ENCODE results near the gene PCDH9. TPM values are rescaled to one million over a fixed set of nuclear protein-coding genes. Genes with fewer than 3 reads are reported as not detected.

PCDH9 gene
- total RNA-seq, 1 donor from 2014 or later, result 4.2 TPM

GRCh38 chr13:67094952-67095351 lies 135.2 kb downstream of the PCDH9 start:
- no peak for DNase-seq (ENCODE audit: low spot score)

- DNase-seq (ENCODE audit: low spot score), result no peak
Measured at GRCh38 chr13:67094078-67094477, 136.1 kb downstream of the PCDH9 start.

- DNase-seq (ENCODE audit: low spot score), result no peak
Measured at GRCh38 chr13:67091603-67092002, 138.5 kb downstream of the PCDH9 start.

- no peak for DNase-seq (ENCODE audit: low spot score)
Measured at GRCh38 chr13:67090856-67091255, 139.3 kb downstream of the PCDH9 start.

- no peak for DNase-seq (ENCODE audit: low spot score)
Measured at GRCh38 chr13:67087527-67087926, 142.6 kb downstream of the PCDH9 start.

GRCh38 chr13:67086260-67086659 lies 143.9 kb downstream of the PCDH9 start:
- DNase-seq (ENCODE audit: low spot score), result no peak

GRCh38 chr13:67084066-67084465 lies 146.1 kb downstream of the PCDH9 start:
- no peak for DNase-seq (ENCODE audit: low spot score)

- DNase-seq (ENCODE audit: low spot score), result no peak
Measured at GRCh38 chr13:67083519-67083918, 146.6 kb downstream of the PCDH9 start.

- DNase-seq (ENCODE audit: low spot score), result no peak
Measured at GRCh38 chr13:67080351-67080750, 149.8 kb downstream of the PCDH9 start.

- DNase-seq (ENCODE audit: low spot score), result no peak
Measured at GRCh38 chr13:67078062-67078461, 152.1 kb downstream of the PCDH9 start.

GRCh38 chr13:67077132-67077531 lies 153.0 kb downstream of the PCDH9 start:
- no peak for DNase-seq (ENCODE audit: low spot score)

GRCh38 chr13:67076378-67076777 lies 153.8 kb downstream of the PCDH9 start:
- no peak for DNase-seq (ENCODE audit: low spot score)

GRCh38 chr13:67075239-67075638 lies 154.9 kb downstream of the PCDH9 start:
- DNase-seq (ENCODE audit: low spot score), result no peak

- no peak for DNase-seq (ENCODE audit: low spot score)
Measured at GRCh38 chr13:67071918-67072598, 158.1 kb downstream of the PCDH9 start.

GRCh38 chr13:67070306-67070705 lies 159.8 kb downstream of the PCDH9 start:
- no peak for DNase-seq (ENCODE audit: low spot score)

- DNase-seq (ENCODE audit: low spot score), result no peak
Measured at GRCh38 chr13:67069117-67069767, 160.9 kb downstream of the PCDH9 start.

GRCh38 chr13:67064920-67065319 lies 165.2 kb downstream of the PCDH9 start:
- DNase-seq (ENCODE audit: low spot score), result no peak

GRCh38 chr13:67063036-67063435 lies 167.1 kb downstream of the PCDH9 start:
- no peak for DNase-seq (ENCODE audit: low spot score)

GRCh38 chr13:67062160-67062559 lies 168.0 kb downstream of the PCDH9 start:
- no peak for DNase-seq (ENCODE audit: low spot score)

- no peak for DNase-seq (ENCODE audit: low spot score)
Measured at GRCh38 chr13:67061750-67062149, 168.4 kb downstream of the PCDH9 start.

GRCh38 chr13:67052550-67053490 lies 177.3 kb downstream of the PCDH9 start:
- DNase-seq (ENCODE audit: low spot score), result no peak

- DNase-seq (ENCODE audit: low spot score), result no peak
Measured at GRCh38 chr13:67049744-67050143, 180.4 kb downstream of the PCDH9 start.
